ENCODE measurements around the gene NTM.

Gene NTM

GRCh38 chr11:132240374-132240773, 870.0 kb downstream of the NTM start:
- H3K4me1 ChIP-seq (ENCODE audit: insufficient read depth, low read length, severe bottlenecking) = no peaks in the 10 kb centered on the region
- no peaks in the 10 kb centered on the region for H3K36me3 ChIP-seq (ENCODE audit: insufficient read depth, low read length)
- H3K27ac ChIP-seq (ENCODE audit: low read depth, low read length, poor library complexity, severe bottlenecking) = no peak overlapping the region
- H3K9me2 ChIP-seq (ENCODE audit: low read depth, low read length) = no peaks in the 10 kb centered on the region
- H3K79me2 ChIP-seq (ENCODE audit: insufficient read depth, low read length) = no peaks in the 10 kb centered on the region
- H3F3A ChIP-seq (ENCODE audit: insufficient read depth, low read length) = no peaks in the 10 kb centered on the region
- H4K20me1 ChIP-seq (ENCODE audit: insufficient read depth, low read length) = no peaks in the 10 kb centered on the region
- TF ChIP-seq CTCF (IDR thresholded peaks at IDR 0.05; ENCODE audit: low read length) = no peak
- no peak for TF ChIP-seq EZH2 (IDR thresholded peaks at IDR 0.05; ENCODE audit: borderline replicate concordance, low read length)
- H3K4me2 ChIP-seq (ENCODE audit: low read length) = no peak overlapping the region
- no peaks in the 10 kb centered on the region for H3K27me3 ChIP-seq (ENCODE audit: insufficient read depth, low read length)
- no peak overlapping the region for H3K9ac ChIP-seq (ENCODE audit: low read length)
- H2AFZ ChIP-seq (ENCODE audit: low read length) = no peak overlapping the region
- no peaks in the 10 kb centered on the region for H3K9me3 ChIP-seq (ENCODE audit: low read length)
- H3K4me3 ChIP-seq (ENCODE audit: low read depth, low read length, poor library complexity, severe bottlenecking) = no peak overlapping the region

- Histone ChIP-seq H3K9ac (ENCODE audit: low read length) (no peak overlapping the region), H3K4me2 (ENCODE audit: low read length) (no peak overlapping the region)
Observed at GRCh38 chr11:132242632-132243031, 872.2 kb downstream of the NTM start.

GRCh38 chr11:132244846-132245245, 874.4 kb downstream of the NTM start:
- H3K27me3 ChIP-seq (ENCODE audit: insufficient read depth, low read length) = no peaks in the 10 kb centered on the region

More at GRCh38 chr11:132242632-132243031, 872.2 kb downstream of the NTM start:
- Histone ChIP-seq H3K27ac (ENCODE audit: low read depth, low read length, poor library complexity, severe bottlenecking) (no peak overlapping the region), H3F3A (ENCODE audit: insufficient read depth, low read length) (no peaks in the 10 kb centered on the region), H3K9me3 (ENCODE audit: low read length) (no peaks in the 10 kb centered on the region), H4K20me1 (ENCODE audit: insufficient read depth, low read length) (no peaks in the 10 kb centered on the region), H2AFZ (ENCODE audit: low read length) (no peak overlapping the region), H3K4me1 (ENCODE audit: insufficient read depth, low read length, severe bottlenecking) (no peaks in the 10 kb centered on the region), H3K27me3 (ENCODE audit: insufficient read depth, low read length) (no peaks in the 10 kb centered on the region), H3K79me2 (ENCODE audit: insufficient read depth, low read length) (no peaks in the 10 kb centered on the region), H3K9me2 (ENCODE audit: low read depth, low read length) (no peaks in the 10 kb centered on the region), H3K4me3 (ENCODE audit: low read depth, low read length, poor library complexity, severe bottlenecking) (no peak overlapping the region), H3K36me3 (ENCODE audit: insufficient read depth, low read length) (no peaks in the 10 kb centered on the region)
- no peak for TF ChIP-seq EZH2 (IDR thresholded peaks at IDR 0.05; ENCODE audit: borderline replicate concordance, low read length)
- TF ChIP-seq CTCF (IDR thresholded peaks at IDR 0.05; ENCODE audit: low read length) = no peak

More at GRCh38 chr11:132244846-132245245, 874.4 kb downstream of the NTM start:
- Histone ChIP-seq H3K4me1 (ENCODE audit: insufficient read depth, low read length, severe bottlenecking) (no peaks in the 10 kb centered on the region), H3K79me2 (ENCODE audit: insufficient read depth, low read length) (no peaks in the 10 kb centered on the region), H4K20me1 (ENCODE audit: insufficient read depth, low read length) (no peaks in the 10 kb centered on the region), H3K9ac (ENCODE audit: low read length) (no peak overlapping the region), H3F3A (ENCODE audit: insufficient read depth, low read length) (no peaks in the 10 kb centered on the region), H3K36me3 (ENCODE audit: insufficient read depth, low read length) (no peaks in the 10 kb centered on the region), H3K9me2 (ENCODE audit: low read depth, low read length) (no peaks in the 10 kb centered on the region), H3K27ac (ENCODE audit: low read depth, low read length, poor library complexity, severe bottlenecking) (no peak overlapping the region), H3K4me2 (ENCODE audit: low read length) (no peak overlapping the region), H3K4me3 (ENCODE audit: low read depth, low read length, poor library complexity, severe bottlenecking) (no peak overlapping the region), H3K9me3 (ENCODE audit: low read length) (no peaks in the 10 kb centered on the region), H2AFZ (ENCODE audit: low read length) (no peak overlapping the region)
- no peak for TF ChIP-seq EZH2 (IDR thresholded peaks at IDR 0.05; ENCODE audit: borderline replicate concordance, low read length)
- no peak for TF ChIP-seq CTCF (IDR thresholded peaks at IDR 0.05; ENCODE audit: low read length)

All from OCI-LY1 (cell line).